GM18511 (cell line): ENCODE measurements around the gene STK38L.

Experiments
- ATAC-seq: cut with Tn5 transposase; IDR thresholded peaks from one replicate; pipeline ENCODE4 v1.9.1; 2021; ENCODE audit warnings: mild to moderate bottlenecking, moderate library complexity; ENCODE audit not compliant: unreplicated experiment

Gene STK38L

DNA sequence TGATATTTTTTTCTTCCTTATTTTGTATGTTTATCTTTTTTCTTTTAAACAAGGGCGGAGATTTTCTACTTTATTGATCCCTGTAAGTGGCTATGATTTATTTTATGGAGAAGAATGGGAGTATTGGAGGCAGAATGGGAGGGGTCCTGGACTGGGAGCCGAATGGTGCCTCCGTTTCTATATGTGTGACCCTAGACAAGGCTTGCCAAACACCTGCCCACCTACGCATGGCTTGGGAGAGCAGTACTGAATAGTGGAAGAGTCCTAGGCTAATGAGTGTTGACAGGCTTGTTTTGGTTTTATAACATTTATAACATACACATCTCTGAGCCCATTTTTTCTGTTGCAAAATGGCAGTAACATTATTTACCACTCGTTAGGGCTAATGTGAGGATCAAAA lies 29.0 kb downstream of the STK38L start:
- no peak for ATAC-seq

DNA sequence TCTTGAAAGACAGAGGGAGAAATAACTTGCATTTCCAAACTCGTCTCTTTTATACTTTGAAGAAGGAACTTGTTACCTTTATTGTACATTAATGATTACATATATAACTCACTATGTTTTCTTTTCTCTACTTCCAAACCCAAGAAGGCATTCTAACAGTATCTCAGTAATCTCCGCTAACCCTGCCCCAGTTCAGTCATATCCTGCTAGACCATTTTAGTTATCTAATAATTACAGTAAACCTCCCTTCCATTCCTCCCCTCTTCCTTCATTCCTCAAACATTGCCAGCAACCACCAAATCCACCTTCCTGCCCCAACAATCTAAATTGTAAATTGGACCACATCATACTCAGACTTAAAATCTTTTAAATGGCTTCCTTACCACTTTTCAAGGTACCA lies 30.6 kb downstream of the STK38L start:
- ATAC-seq = no peak

DNA sequence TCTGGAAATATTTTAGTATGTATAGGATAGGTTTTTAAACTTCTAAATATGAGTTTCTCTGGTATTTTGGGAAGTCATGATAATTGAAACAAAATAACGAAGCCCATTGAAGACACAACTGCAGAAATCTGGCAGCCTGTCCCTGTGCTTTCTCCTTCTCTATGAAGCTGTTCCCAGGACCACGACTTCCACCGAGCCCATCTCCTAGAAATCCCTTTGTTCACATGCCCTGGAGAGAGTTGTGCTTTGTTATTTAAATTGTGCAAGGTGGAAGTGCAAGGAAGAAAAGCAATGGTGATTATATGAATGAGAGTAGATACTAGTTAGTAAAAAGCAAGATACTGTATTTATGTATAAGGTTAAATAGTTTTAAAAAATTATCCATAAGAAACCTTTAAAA lies 32.2 kb downstream of the STK38L start:
- ATAC-seq = no peak

DNA sequence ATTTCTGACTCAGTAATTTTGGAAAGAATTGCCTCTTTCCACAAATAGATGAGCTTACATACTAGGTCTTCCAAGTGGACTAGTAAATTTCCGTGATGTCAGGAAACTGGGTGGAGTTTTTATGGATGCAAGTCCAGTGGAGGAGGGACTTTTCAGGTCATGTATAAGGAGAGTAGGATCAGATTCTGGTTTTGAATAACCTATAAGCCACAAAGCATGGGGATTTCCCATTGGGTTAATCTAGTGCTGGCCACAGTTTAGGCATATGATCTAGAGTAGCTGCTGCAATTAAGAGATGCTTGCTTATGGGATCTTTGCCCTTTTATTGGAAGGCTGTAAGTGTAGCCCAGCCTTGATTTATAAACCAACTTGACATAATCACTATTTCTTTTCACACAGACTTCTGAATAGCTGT lies 33.8 kb downstream of the STK38L start:
- ATAC-seq = peak; percentile 91

DNA sequence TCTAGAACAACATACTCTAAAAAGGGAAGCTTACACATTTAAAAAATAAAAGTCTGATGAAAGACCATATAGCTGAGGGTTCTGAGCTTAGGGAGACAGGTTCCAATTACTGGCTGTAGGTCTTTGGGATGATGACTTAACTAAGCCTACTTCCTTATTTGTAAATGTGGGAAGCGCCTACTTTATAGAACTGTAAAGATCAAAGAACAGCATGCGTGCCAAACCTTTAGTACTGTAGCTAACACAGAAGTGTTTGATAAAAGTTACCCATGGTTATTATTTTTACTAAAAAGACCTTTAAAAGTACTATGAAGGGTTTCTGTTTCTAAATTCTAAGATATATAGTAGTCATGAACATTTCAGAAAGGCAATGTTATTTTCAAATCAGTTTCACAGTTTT lies 35.7 kb downstream of the STK38L start:
- ATAC-seq = no peak

DNA sequence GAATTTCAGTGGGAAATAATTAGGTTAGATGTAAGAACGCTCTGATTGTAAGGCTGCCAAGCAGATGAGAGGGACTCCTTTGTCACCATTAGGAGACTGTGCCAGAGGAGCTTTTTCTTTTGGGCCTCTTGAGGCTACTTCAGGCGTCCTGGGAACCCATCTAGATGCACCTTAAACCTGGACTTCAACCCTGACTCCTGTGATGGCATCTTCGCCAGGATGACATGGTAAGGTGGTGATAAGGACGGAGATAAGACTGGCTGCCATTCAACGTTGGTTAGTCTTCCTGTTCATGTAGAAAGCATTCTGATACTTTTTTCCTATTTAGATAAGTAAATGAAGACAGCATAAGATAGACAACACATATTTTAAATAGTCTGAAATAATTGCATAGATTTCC lies 36.3 kb downstream of the STK38L start:
- no peak for ATAC-seq

DNA sequence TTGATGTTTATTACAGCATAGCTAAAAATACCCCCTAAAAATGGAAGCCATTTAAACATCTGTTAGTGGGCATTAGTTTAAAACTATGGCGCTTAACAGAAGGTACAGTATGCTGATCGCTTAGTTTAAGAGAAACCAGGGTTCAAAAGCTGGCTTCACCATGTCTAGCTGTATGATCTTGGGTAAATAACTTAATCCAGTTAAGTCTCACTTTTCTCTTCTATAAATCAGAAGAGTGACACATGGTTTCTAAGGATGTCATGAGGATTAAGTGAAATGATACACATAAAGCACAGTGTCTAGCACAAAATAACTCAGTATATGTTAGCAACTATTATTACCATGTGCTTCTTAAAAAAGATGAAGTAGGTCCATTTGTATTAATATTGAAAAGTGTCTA lies 38.7 kb downstream of the STK38L start:
- ATAC-seq = no peak

DNA sequence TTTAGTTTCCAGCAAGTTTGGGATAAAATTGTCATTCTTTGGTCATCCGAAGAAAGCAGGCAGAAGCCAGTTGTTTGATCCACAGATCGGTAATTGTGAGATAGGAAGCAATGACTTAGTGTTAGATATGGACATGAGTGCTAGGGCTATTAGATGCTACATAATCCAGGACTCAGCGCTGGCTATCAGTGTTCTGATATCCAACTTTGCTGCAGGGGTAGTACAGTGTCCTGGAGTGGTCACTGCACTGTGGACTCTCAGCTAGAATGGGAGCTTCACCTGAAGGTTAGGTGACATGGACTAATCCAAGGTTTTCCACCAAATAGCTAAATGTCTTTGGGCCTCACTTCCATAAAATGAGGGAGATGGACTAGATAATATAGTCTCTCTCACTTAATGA lies 39.9 kb downstream of the STK38L start:
- no peak for ATAC-seq

DNA sequence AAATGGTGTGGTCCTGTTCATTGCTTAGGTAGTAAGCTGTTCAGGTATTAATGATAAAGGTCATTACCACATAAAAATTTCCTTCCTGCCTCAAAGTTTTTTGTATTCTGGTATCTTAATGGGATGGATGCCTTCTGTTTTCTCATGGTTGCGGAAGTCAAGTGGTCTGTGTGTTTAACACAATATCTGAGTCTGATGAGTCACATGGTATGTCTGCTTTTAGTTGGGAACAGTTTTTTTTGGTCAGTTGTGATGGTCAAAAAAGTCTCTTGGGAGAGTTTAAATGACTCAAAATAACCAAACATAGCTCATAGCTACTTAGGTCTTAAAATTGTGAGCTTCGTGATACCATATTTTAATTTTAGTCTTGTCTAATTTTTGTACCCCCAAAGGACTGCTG lies 40.7 kb downstream of the STK38L start:
- peak; percentile 82 for ATAC-seq

DNA sequence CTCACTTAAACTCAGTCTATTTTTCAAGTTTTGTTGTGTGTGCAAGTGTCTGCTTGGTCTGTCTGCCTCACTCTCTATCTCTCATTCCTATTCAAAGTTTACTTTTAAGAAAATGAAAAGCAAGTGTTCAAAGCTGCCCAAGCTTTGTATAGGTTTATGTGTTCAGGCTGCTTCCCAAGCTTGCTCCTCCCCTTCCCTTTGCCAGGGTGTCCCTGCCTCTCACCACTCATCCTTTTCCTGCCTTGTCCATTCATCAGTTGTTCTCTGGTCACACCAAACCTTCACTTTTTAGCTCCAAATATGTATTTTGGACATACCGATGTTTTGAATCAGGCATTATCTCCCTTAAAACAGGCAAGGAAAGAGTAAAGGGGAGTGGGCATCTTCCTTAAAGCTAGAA lies 41.3 kb downstream of the STK38L start:
- ATAC-seq = peak; percentile 19

DNA sequence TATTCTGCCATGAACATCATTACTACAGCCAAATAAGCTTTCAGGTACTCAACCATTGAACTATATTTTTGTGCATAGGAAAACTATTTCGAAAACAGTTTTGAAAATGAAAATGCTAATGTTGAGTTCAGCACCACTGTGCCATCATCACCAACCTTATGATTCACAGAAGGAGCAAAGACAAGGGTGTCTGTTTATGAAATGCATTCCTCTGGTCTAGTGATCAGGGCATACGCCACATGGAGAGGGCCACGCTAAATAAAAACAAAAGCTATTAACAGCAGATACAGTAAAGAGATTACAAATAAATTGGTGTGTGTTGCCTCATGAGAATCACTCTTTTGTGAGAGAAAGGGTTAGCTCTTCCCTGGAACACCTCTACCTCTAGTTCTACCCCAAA lies 45.3 kb downstream of the STK38L start:
- ATAC-seq = no peak

DNA sequence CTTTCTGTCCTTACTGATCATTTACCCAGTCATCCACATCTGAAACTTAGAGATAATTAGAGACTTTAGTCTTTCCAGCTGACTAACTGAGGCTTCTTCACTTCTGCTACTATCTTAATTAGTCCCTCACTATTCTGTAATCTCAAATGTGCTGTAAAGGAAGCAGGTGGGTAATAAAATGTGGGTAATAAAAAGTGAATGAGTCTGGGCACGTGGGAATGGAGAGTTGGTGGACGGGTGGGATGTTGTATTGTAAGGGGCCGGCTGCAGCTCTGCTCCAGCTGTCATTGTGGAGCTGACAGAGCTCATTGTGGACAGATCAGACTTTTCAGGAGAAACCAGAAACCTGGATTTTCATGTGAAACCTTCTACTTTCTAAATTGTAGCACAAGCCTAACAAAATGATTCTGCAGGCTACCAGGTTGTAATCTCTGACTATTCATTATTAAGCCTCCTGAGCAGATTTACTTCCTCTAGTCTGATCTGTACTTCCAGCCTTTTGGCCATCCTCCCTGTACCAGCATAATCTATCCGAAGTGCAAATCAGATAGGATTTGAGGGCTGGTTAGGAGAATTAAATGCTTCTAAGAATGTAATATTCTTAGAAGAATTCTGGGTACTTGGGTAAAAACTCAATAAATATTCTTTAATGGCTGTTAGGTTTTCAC lies 46.5 kb downstream of the STK38L start:
- ATAC-seq = no peak

DNA sequence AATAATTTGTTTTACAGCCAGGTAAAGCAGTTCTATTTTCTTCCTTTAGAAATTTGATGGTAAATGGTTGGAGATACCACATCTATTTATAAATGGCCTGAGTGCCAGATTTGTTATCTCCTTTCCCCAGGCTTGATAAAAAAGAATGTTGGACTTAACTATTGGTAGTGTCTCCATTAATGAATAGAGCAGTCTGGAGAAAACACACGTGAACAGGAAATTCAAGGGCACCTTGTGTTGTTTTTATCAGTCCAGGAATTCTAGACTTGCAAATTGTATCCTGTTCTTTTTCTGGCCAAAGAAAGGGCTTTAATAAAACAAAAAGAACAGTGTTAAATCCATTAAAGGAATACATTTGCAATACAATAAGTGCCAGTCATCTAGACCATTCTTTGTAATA lies 47.8 kb downstream of the STK38L start:
- no peak for ATAC-seq

DNA sequence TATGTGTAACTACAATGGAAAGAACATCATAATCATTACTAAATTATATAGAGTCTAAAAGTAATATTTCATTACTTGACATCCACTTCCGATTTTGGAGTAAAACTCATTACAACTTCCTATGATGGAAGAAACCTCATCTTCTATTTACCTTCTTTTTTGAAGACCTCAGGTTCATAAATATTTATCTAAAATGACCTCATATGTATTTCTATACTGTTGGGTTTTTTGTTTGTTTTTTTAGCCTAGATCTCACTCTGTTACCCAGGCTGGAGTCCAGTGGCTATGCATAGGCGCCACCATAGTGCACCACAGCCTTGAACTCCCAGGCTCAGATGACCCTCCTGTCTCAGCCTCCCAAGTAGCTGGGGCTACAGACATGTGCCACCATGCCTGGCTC lies 48.6 kb downstream of the STK38L start:
- ATAC-seq = no peak

DNA sequence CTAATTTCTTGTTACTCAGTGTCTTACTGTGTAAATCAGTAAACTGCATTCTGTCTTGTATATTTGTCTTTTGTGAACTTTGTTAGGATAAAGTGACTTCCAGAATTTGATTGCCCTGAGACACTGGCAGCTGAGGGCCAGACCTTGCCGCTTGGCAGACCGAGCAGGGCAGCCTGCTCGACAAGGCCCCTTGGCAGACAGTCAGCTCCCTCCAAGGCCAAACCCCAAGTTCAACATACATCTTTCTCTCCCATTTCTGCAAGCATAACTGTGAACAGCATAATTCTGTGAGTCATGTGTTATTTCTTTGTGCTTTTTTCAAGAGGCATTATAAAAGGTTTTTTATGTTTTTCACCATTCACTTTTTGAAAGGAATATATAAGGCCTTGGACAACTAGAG lies 49.4 kb downstream of the STK38L start:
- no peak for ATAC-seq

DNA sequence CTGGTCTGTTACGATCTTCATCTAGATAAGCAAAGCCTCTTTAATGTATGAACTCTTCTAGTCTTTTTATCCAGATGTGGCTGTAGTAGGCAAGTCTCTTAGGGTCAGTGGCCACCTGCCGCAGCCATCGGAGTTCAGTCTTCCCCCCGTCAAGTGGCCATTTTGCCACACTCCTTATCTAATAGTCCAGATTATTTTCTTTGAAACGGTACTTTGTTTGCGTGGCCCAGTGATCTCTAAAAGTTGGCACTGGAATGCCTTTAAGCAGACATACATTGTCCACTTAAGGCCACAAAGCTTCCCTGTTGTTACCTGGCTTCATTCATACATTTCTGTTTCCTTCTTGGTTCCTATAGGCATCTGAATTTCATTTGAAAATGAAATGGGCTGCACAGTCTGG lies 52.6 kb downstream of the STK38L start:
- no peak for ATAC-seq

DNA sequence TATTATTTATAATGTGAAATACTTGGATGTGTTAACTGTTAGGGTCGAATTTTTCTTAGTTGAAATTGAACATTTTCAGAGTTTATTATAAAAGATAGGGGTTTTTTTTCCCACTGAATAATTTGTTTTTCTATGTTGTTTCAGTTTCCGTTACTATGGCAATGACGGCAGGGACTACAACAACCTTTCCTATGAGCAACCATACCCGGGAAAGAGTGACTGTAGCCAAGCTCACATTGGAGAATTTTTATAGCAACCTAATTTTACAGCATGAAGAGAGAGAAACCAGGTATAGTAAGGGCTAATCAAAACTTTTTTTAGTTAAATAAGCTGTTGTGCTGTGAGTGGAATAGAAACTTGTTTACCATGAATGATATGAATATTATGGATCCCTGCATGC lies 53.5 kb downstream of the STK38L start:
- ATAC-seq = no peak

DNA sequence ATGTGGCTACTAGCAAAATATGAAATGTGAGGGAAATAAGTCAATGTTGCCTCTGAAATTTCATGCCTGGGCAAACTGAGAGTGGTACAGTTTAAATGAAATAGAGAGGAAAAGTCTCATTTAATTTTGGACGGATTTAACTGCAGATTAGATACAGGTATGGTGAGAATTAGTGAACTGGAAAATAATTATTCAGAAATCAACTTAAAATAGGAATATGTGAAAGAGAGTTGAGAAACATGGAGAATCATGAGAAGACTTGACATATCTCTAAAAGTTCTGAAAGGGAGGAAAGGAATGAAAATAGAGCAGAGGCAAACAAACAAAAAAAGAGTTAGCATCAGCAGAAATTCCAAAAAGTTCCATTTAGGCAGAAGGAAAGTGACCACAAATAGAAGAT lies 55.0 kb downstream of the STK38L start:
- ATAC-seq = no peak

DNA sequence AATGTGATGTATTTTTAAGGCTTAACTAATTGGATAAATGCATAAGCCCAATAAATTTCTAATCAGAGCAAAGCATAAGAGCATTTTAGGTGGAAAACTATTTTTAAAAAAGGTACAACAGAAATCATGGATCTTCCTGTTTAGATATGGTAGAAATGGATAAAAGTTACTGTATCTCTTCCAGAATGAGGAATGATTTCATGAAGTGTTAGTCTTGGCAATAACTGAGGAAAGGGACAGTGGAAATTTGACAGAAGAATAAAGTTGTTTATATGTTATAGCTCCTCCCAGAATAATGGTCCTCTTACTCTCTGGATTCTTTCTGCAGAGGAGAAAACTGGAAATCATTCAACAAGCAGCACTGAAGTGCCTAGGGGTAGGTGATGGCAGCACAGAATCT lies 56.1 kb downstream of the STK38L start:
- no peak for ATAC-seq

DNA sequence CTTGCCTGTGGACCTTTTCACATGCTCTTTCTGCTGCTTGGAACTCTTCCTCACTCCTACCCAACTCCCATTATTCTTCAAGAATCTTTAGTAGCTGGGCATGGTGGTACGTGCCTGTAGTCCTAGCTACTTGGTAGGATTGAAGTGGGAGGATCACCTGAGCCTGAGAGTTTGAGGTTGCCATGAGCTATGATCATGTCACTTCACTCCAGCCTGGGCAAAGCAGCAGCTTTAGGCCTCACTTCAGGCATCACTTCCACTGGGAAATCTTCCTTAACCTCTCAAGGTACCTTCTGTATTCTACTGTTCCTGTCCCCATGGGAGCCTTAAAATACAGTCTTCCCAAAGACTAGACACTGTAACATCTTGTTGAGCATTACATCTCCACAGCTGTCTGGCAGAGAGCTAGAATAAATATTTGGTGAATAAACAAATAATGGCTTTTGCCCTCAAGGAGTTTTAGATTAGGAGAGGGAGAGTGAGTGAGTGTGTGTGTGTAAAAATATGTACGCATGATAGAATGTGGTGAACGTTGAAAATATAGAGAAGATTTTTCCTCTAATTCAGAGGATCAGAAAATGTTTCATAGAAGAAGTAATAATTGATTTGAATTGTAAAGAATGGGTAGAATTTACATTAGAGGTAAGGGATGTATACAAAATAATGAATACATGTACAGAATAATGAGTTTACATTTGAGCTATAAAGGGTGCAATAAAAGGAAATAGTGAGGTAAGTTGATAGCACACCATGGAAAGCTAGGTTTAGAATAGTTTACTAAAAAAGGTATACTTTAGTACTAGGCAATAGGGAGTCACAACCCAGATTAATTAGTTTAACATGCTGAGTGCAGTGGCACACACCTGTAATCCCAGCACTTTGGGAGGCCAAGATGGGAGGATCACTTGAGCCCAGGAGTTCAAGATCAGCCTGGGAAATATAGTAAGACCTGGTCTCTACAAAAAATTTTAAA lies 59.3 kb downstream of the STK38L start:
- no peak for ATAC-seq

DNA sequence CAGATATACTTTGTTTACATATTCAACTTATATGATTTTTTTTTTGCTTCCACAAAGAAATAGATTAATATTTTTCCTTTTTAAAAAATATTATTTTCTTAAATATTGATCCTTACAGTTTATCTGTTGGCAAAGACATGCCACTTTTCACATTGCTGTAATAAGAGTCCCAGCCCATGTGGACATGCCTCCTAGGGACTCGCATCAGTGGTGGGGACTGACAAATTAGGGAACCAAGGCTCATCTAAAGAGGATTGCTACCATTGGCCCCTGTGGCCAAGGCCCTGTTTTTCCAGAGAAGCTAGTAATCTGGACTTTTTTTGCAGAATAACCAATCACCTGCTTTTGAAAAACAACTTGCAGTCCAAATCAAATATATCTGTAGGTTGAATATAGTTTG lies 60.8 kb downstream of the STK38L start:
- ATAC-seq = no peak

DNA sequence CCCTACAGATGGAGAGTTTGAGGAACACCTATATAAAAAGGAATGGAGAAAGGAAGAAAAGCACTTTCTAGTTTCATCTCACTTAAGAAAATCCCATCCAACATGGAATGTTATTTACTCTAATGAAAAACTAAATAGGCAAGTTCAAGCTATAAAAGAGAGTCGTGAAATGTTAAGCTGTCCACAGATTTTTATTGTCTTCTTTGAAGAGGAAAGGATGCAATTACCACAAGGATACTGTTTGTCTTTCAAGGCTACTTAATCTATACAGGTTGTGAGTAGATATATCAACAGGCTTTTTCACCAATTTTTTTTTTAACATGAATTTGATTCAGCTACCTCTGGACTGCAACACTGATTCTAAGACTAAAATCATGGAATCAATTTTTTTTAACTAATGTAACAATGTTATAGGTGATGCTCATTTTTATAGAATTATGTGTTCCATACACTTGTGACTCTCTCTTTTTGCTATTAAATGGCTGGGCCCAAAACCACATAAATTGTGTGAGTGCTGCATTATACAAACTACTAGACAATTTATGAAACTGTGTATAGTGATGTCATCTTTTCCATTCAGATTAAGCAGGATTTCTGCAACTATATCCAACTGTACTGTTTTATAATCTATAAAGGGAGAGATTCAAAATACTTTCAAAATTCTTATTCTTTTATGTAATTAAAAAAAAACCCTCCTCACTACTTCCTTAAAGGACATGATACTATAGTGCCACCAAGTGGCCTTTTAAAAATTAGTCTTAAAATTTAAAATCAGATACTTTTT lies 61.8 kb downstream of the STK38L start:
- ATAC-seq = no peak
